IgD-negative memory B cell (primary cell): ENCODE data around the gene FBXW11. TPM values are rescaled to one million over a fixed set of nuclear protein-coding genes. Genes with fewer than 3 reads are reported as not detected.

ENCODE experiments used
- H3K27ac Mint-ChIP-seq, 3 donors: one replicate each; pipeline ENCODE4 v1.8.0; 2020 to 2022; ENCODE audit warnings: mild to moderate bottlenecking in 3 of 3, mixed read lengths in 3 of 3, moderate library complexity in 1 of 3
- H3K27me3 Mint-ChIP-seq: one replicate; pipeline ENCODE4 v1.8.0; 2021; ENCODE audit warnings: mixed read lengths
- H3K36me3 Mint-ChIP-seq: one replicate; pipeline ENCODE4 v1.8.0; 2020; ENCODE audit warnings: mild to moderate bottlenecking, mixed read lengths
- H3K4me1 Mint-ChIP-seq, 3 donors: one replicate each; pipeline ENCODE4 v1.8.0; 2020 to 2022; ENCODE audit warnings: mixed read lengths in 3 of 3, mild to moderate bottlenecking in 1 of 3
- H3K4me3 Mint-ChIP-seq, 4 donors: one replicate each; pipeline ENCODE4 v1.8.0; 2020 to 2022; ENCODE audit warnings: mild to moderate bottlenecking in 4 of 4, mixed read lengths in 4 of 4, moderate library complexity in 3 of 4
- H3K9me3 Mint-ChIP-seq, 3 donors: one replicate each; pipeline ENCODE4 v1.8.0; 2020 to 2021; ENCODE audit warnings: mixed read lengths in 3 of 3, mild to moderate bottlenecking in 1 of 3
- polyA plus RNA-seq: library from polyadenylated mRNA; unstranded; fragments of 300-500 nt; fragmentation: Illumina TruSeq; gene quantifications from one replicate; pipeline ENCODE4 v1.2.3, GENCODE V29; 2021

FBXW11 gene
- polyA plus RNA-seq, 1 donor from 2014 or later, result 31.0 TPM

GRCh38 chr5:171855798-171856763 lies 150.4 kb downstream of the FBXW11 start:
- no peak overlapping the region for H3K27ac Mint-ChIP-seq
- no peak overlapping the region for H3K4me3 Mint-ChIP-seq
- no peaks in the 10 kb centered on the region for H3K27me3 Mint-ChIP-seq
- H3K36me3 Mint-ChIP-seq, result peaks cover 15% of the 10 kb centered on the region
- peaks cover 0 to 7% (median 3%) of the 10 kb centered on the region in 3 donors for H3K4me1 Mint-ChIP-seq
- peaks cover 0 to 2% (median 0%) of the 10 kb centered on the region in 3 donors for H3K9me3 Mint-ChIP-seq

- Mint-ChIP-seq H3K9me3 (peaks cover 0 to 2% (median 0%) of the 10 kb centered on the region in 3 donors), H3K27ac (no peak overlapping the region), H3K36me3 (peaks cover 15% of the 10 kb centered on the region), H3K27me3 (no peaks in the 10 kb centered on the region), H3K4me1 (peaks cover 0 to 7% (median 3%) of the 10 kb centered on the region in 3 donors), H3K4me3 (no peak overlapping the region)
Observed at GRCh38 chr5:171855265-171855664, 151.2 kb downstream of the FBXW11 start.

GRCh38 chr5:171852255-171852681 lies 154.2 kb downstream of the FBXW11 start:
- Mint-ChIP-seq H3K27ac (no peak overlapping the region), H3K4me3 (no peak overlapping the region), H3K36me3 (peaks cover 10% of the 10 kb centered on the region), H3K4me1 (peaks cover 0 to 9% (median 3%) of the 10 kb centered on the region in 3 donors), H3K27me3 (no peaks in the 10 kb centered on the region), H3K9me3 (peaks cover 0 to 2% (median 0%) of the 10 kb centered on the region in 3 donors)

- H3K27ac Mint-ChIP-seq, result no peak overlapping the region
- H3K27me3 Mint-ChIP-seq, result no peaks in the 10 kb centered on the region
- H3K36me3 Mint-ChIP-seq, result peaks cover 7% of the 10 kb centered on the region
Observed at GRCh38 chr5:171851251-171851650, 155.2 kb downstream of the FBXW11 start.

GRCh38 chr5:171850324-171850947 lies 156.0 kb downstream of the FBXW11 start:
- Mint-ChIP-seq H3K27me3 (no peaks in the 10 kb centered on the region), H3K4me1 (peaks cover 0 to 4% (median 0%) of the 10 kb centered on the region in 3 donors), H3K9me3 (peaks cover 0 to 2% (median 0%) of the 10 kb centered on the region in 3 donors), H3K27ac (no peak overlapping the region), H3K36me3 (peaks cover 7% of the 10 kb centered on the region), H3K4me3 (no peak overlapping the region)

More at GRCh38 chr5:171851251-171851650, 155.2 kb downstream of the FBXW11 start:
- Mint-ChIP-seq H3K9me3 (peaks cover 0 to 2% (median 0%) of the 10 kb centered on the region in 3 donors), H3K4me1 (peaks cover 0 to 6% (median 2%) of the 10 kb centered on the region in 3 donors), H3K4me3 (no peak overlapping the region)

GRCh38 chr5:171849585-171850323 lies 156.7 kb downstream of the FBXW11 start:
- H3K36me3 Mint-ChIP-seq, result peaks cover 7% of the 10 kb centered on the region
- no peak overlapping the region for H3K4me3 Mint-ChIP-seq
- H3K9me3 Mint-ChIP-seq, result peaks cover 0 to 2% (median 0%) of the 10 kb centered on the region in 3 donors
- no peak overlapping the region for H3K27ac Mint-ChIP-seq
- H3K27me3 Mint-ChIP-seq, result no peaks in the 10 kb centered on the region
- peaks cover 0 to 4% (median 0%) of the 10 kb centered on the region in 3 donors for H3K4me1 Mint-ChIP-seq

- Mint-ChIP-seq H3K27ac (no peak overlapping the region), H3K4me3 (no peak overlapping the region), H3K4me1 (peaks cover 0 to 2% (median 0%) of the 10 kb centered on the region in 3 donors), H3K27me3 (no peaks in the 10 kb centered on the region), H3K9me3 (no peaks in the 10 kb centered on the region), H3K36me3 (peaks cover 4% of the 10 kb centered on the region)
Observed at GRCh38 chr5:171848911-171849520, 157.4 kb downstream of the FBXW11 start.

- Mint-ChIP-seq H3K27ac (peak overlapping the region in 2 of 3 donors; percentile 35 to 63), H3K4me1 (peaks cover 0 to 2% (median 0%) of the 10 kb centered on the region in 3 donors), H3K36me3 (peaks cover 4% of the 10 kb centered on the region), H3K4me3 (no peak overlapping the region), H3K9me3 (no peaks in the 10 kb centered on the region), H3K27me3 (no peaks in the 10 kb centered on the region)
Observed at GRCh38 chr5:171848486-171848885, 158.0 kb downstream of the FBXW11 start.

- Mint-ChIP-seq H3K27me3 (no peaks in the 10 kb centered on the region), H3K27ac (no peak overlapping the region), H3K36me3 (peaks cover 4% of the 10 kb centered on the region)
Observed at GRCh38 chr5:171848006-171848405, 158.4 kb downstream of the FBXW11 start.

GRCh38 chr5:171847026-171847425 lies 159.4 kb downstream of the FBXW11 start:
- Mint-ChIP-seq H3K4me1 (peaks cover 0 to 2% (median 0%) of the 10 kb centered on the region in 3 donors), H3K9me3 (peaks cover 0 to 1% (median 0%) of the 10 kb centered on the region in 3 donors), H3K27me3 (no peaks in the 10 kb centered on the region), H3K36me3 (peaks cover 4% of the 10 kb centered on the region), H3K4me3 (no peak overlapping the region), H3K27ac (no peak overlapping the region)

More at GRCh38 chr5:171848006-171848405, 158.4 kb downstream of the FBXW11 start:
- peaks cover 0 to 2% (median 0%) of the 10 kb centered on the region in 3 donors for H3K4me1 Mint-ChIP-seq
- no peak overlapping the region for H3K4me3 Mint-ChIP-seq
- no peaks in the 10 kb centered on the region for H3K9me3 Mint-ChIP-seq

GRCh38 chr5:171846323-171846722 lies 160.1 kb downstream of the FBXW11 start:
- peak overlapping the region in 1 of 3 donors; percentile 45 for H3K27ac Mint-ChIP-seq
- peaks cover 4% of the 10 kb centered on the region for H3K36me3 Mint-ChIP-seq
- H3K27me3 Mint-ChIP-seq, result no peaks in the 10 kb centered on the region
- peaks cover 0 to 2% (median 0%) of the 10 kb centered on the region in 3 donors for H3K4me1 Mint-ChIP-seq
- H3K4me3 Mint-ChIP-seq, result no peak overlapping the region
- H3K9me3 Mint-ChIP-seq, result peaks cover 0 to 1% (median 0%) of the 10 kb centered on the region in 3 donors

GRCh38 chr5:171845857-171846256 lies 160.6 kb downstream of the FBXW11 start:
- Mint-ChIP-seq H3K4me3 (no peak overlapping the region), H3K27me3 (no peaks in the 10 kb centered on the region), H3K36me3 (peaks cover 4% of the 10 kb centered on the region), H3K4me1 (peaks cover 0 to 2% (median 0%) of the 10 kb centered on the region in 3 donors), H3K9me3 (peaks cover 0 to 1% (median 0%) of the 10 kb centered on the region in 3 donors), H3K27ac (peak overlapping the region in 1 of 3 donors; percentile 45)

GRCh38 chr5:171845040-171845630 lies 161.3 kb downstream of the FBXW11 start:
- Mint-ChIP-seq H3K4me1 (peaks cover 0 to 2% (median 0%) of the 10 kb centered on the region in 3 donors), H3K4me3 (no peak overlapping the region), H3K27ac (no peak overlapping the region), H3K27me3 (no peaks in the 10 kb centered on the region), H3K36me3 (peaks cover 4% of the 10 kb centered on the region), H3K9me3 (peaks cover 0 to 1% (median 0%) of the 10 kb centered on the region in 3 donors)
